Upper lobe of right lung (tissue), 1 donor: ENCODE measurements around the gene NEGR1. TPM values are rescaled to one million over a fixed set of nuclear protein-coding genes. Genes with fewer than 3 reads are reported as not detected.

ENCODE experiments used
- ATAC-seq: fragments of 200-7000 bp; cut with Tn5 transposase; one replicate; pipeline ENCODE4 v1.9.1; 2020; ENCODE audit warnings: mild to moderate bottlenecking, moderate library complexity
- DNase-seq: peaks from one replicate; pipeline ENCODE4 v3.0.0-alpha.2; 2020
- H3K27ac ChIP-seq: fragments of 200-600 bp; one replicate; pipeline ENCODE4 v1.8.0; 2022
- H3K27me3 ChIP-seq: fragments of 200-600 bp; one replicate; pipeline ENCODE4 v1.8.0; 2022; ENCODE audit warnings: mild to moderate bottlenecking
- H3K36me3 ChIP-seq: fragments of 200-600 bp; one replicate; pipeline ENCODE4 v1.8.0; 2022
- H3K4me1 ChIP-seq: fragments of 200-600 bp; one replicate; pipeline ENCODE4 v1.8.0; 2022
- H3K4me3 ChIP-seq: fragments of 200-600 bp; one replicate; pipeline ENCODE4 v1.8.0; 2022; ENCODE audit warnings: mild to moderate bottlenecking
- H3K9me3 ChIP-seq: fragments of 200-600 bp; one replicate; pipeline ENCODE4 v1.8.0; 2022
- CTCF ChIP-seq: fragments of 200-600 bp; IDR thresholded peaks from one replicate; pipeline ENCODE4 v1.8.0; 2022; ENCODE audit warnings: antibody characterized with exemption
- intact Hi-C: fragments of 100-400 bp; cut with DNase I; formaldehyde crosslinking; loops from one replicate; pipeline ENCODE4 v1.11.0; 2022
- total RNA-seq: library from RNA; stranded (reverse); fragmentation: NEBNext Ultra II Directional; extraction: Animal tissue kit (Norgen Biotek cat#: 25700); gene quantifications from one replicate; pipeline ENCODE4 v1.2.1, GENCODE V29; 2021
- donor health status: DM: no; HTN: yes; CAD: no; lungs with severe emphysema.

NEGR1 gene
- total RNA-seq, 1 donor from 2014 or later = 21.4 TPM

- no peak for ATAC-seq
- Histone ChIP-seq H3K36me3 (no peaks in the 10 kb centered on the region), H3K9me3 (no peaks in the 10 kb centered on the region), H3K4me1 (no peaks in the 10 kb centered on the region), H3K27ac (no peak overlapping the region), H3K27me3 (no peaks in the 10 kb centered on the region), H3K4me3 (no peak overlapping the region)
- no peak for DNase-seq
- intact Hi-C loops = no loop called here
- TF ChIP-seq CTCF = no peak
Measured at GRCh38 chr1:71753746-71754145, 528.6 kb downstream of the NEGR1 start.

- Histone ChIP-seq H3K4me3 (no peak overlapping the region), H3K4me1 (no peaks in the 10 kb centered on the region), H3K27me3 (no peaks in the 10 kb centered on the region), H3K36me3 (no peaks in the 10 kb centered on the region), H3K9me3 (no peaks in the 10 kb centered on the region), H3K27ac (no peak overlapping the region)
- intact Hi-C loops = no loop called here
- ATAC-seq (no peak), DNase-seq (no peak)
- TF ChIP-seq CTCF = no peak
Measured at GRCh38 chr1:71745326-71745725, 537.0 kb downstream of the NEGR1 start.

GRCh38 chr1:71743862-71744261 is 538.5 kb downstream of the NEGR1 start:
- TF ChIP-seq CTCF = no peak
- no peak for DNase-seq
- ATAC-seq = no peak

GRCh38 chr1:71738910-71739309 is 543.4 kb downstream of the NEGR1 start:
- intact Hi-C loops = no loop called here

More at GRCh38 chr1:71743862-71744261, 538.5 kb downstream of the NEGR1 start:
- Histone ChIP-seq H3K4me1 (no peaks in the 10 kb centered on the region), H3K4me3 (no peak overlapping the region), H3K36me3 (no peaks in the 10 kb centered on the region), H3K27me3 (no peaks in the 10 kb centered on the region), H3K27ac (no peak overlapping the region), H3K9me3 (no peaks in the 10 kb centered on the region)
- intact Hi-C loops = no loop called here

GRCh38 chr1:71738256-71738655 is 544.1 kb downstream of the NEGR1 start:
- no peak for DNase-seq
- Histone ChIP-seq H3K9me3 (no peaks in the 10 kb centered on the region), H3K27ac (no peak overlapping the region), H3K36me3 (no peaks in the 10 kb centered on the region), H3K4me1 (no peaks in the 10 kb centered on the region), H3K27me3 (no peaks in the 10 kb centered on the region), H3K4me3 (no peak overlapping the region)
- intact Hi-C loops = no loop called here
- no peak for TF ChIP-seq CTCF
- ATAC-seq = no peak

More at GRCh38 chr1:71738910-71739309, 543.4 kb downstream of the NEGR1 start:
- Histone ChIP-seq H3K4me3 (no peak overlapping the region), H3K27me3 (no peaks in the 10 kb centered on the region), H3K27ac (no peak overlapping the region), H3K4me1 (no peaks in the 10 kb centered on the region), H3K36me3 (no peaks in the 10 kb centered on the region), H3K9me3 (no peaks in the 10 kb centered on the region)
- ATAC-seq = no peak
- TF ChIP-seq CTCF = no peak
- DNase-seq = no peak

GRCh38 chr1:71737768-71738167 is 544.6 kb downstream of the NEGR1 start:
- no peaks in the 10 kb centered on the region for H3K4me1 ChIP-seq
- DNase-seq (no peak), ATAC-seq (no peak)
- H3K27me3 ChIP-seq = no peaks in the 10 kb centered on the region
- H3K27ac ChIP-seq = no peak overlapping the region
- intact Hi-C loops = no loop called here
- no peaks in the 10 kb centered on the region for H3K9me3 ChIP-seq
- H3K4me3 ChIP-seq = no peak overlapping the region
- TF ChIP-seq CTCF = no peak
- H3K36me3 ChIP-seq = no peaks in the 10 kb centered on the region
